ENCODE results near the gene VPS4B. TPM values are rescaled to one million over a fixed set of nuclear protein-coding genes. Genes with fewer than 3 reads are reported as not detected.

VPS4B gene
- total and polyA plus RNA-seq, 2 experiments from 2014 or later = 45.5 to 49.2 TPM

- Histone ChIP-seq H3K4me3 (peak overlapping the region; percentile 93), H3K9ac (peak overlapping the region; percentile 95), H3K36me3 (ENCODE audit: low read depth) (peaks cover 13% of the 10 kb centered on the region; the same call in 1 of the 2 replicates), H3K27me3 (replicated peaks; ENCODE audit: insufficient read depth) (no peaks in the 10 kb centered on the region), H4K20me1 (ENCODE audit: insufficient read depth) (no peaks in the 10 kb centered on the region), H3K4me1 (ENCODE audit: insufficient read depth) (peaks cover 10% of the 10 kb centered on the region), H3F3A (ENCODE audit: insufficient read depth) (no peaks in the 10 kb centered on the region), H3K27ac (peak overlapping the region; percentile 93), H3K9me3 (ENCODE audit: low read depth) (no peaks in the 10 kb centered on the region), H3K4me2 (ENCODE audit: unreplicated experiment) (peak overlapping the region; percentile 92), H3K79me2 (ENCODE audit: insufficient read depth) (peaks cover 56% of the 10 kb centered on the region), H3K9me2 (ENCODE audit: insufficient read depth) (no peaks in the 10 kb centered on the region), H2AFZ (peak overlapping the region; percentile 65)
- WGBS, 2 experiments (ENCODE audit: low coverage in 1 of 2, low lambda C conversion rate in 2 of 2, missing lambda C conversion rate in 2 of 2) = 18 to 19% methylated on average over 6 of the region's 6 CpGs
- in situ Hi-C loops (cut with MboI) = no loop called here
- no peak for TF ChIP-seq EZH2 (IDR thresholded peaks at IDR 0.05; ENCODE audit: insufficient read depth, poor library complexity, severe bottlenecking)
- no peak for TF ChIP-seq EZH2phosphoT487 (IDR thresholded peaks at IDR 0.05; ENCODE audit: insufficient read depth, low read depth)
- DNase-seq = peak; percentile 51
These were observed 762 bp downstream of the VPS4B start for GRCh38 chr18:63421514-63421913.

DNA sequence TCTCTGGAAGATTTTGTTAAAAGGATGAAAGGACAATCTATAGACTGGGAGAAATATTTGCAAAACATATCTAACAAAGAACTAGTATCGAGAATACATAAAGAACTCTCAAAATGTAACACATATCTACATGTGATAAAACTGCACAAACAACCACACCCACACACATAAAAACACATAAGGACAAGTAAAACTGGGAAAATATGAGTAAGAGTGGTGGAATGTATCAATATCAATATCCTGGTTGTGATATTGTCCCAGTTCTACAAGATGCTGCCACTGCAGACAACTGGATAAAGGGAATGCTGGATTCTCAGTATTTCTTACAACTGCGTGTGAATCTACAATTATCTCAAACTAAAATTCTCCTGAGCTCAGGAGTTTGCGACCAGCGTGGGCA, 9.3 kb downstream of the VPS4B start:
- in situ Hi-C loops (cut with MboI) = no loop called here
- Histone ChIP-seq H3K79me2 (ENCODE audit: insufficient read depth) (peaks cover 95% of the 10 kb centered on the region), H3F3A (ENCODE audit: insufficient read depth) (peaks cover 36% of the 10 kb centered on the region), H3K4me1 (ENCODE audit: insufficient read depth) (peaks cover 15% of the 10 kb centered on the region), H4K20me1 (ENCODE audit: insufficient read depth) (no peaks in the 10 kb centered on the region), H2AFZ (no peak overlapping the region), H3K4me2 (ENCODE audit: unreplicated experiment) (no peak overlapping the region), H3K27ac (no peak overlapping the region), H3K9me2 (ENCODE audit: insufficient read depth) (no peaks in the 10 kb centered on the region), H3K9me3 (ENCODE audit: low read depth) (no peaks in the 10 kb centered on the region), H3K36me3 (ENCODE audit: low read depth) (peaks cover 30% of the 10 kb centered on the region; the same call in 1 of the 2 replicates), H3K27me3 (replicated peaks; ENCODE audit: insufficient read depth) (no peaks in the 10 kb centered on the region), H3K4me3 (no peak overlapping the region), H3K9ac (no peak overlapping the region)
- WGBS, 2 experiments (ENCODE audit: low coverage in 1 of 2, low lambda C conversion rate in 2 of 2, missing lambda C conversion rate in 2 of 2) = 82 to 84% methylated on average over 4 of the region's 4 CpGs
- DNase-seq = peak; percentile 7
- no peak for TF ChIP-seq EZH2phosphoT487 (IDR thresholded peaks at IDR 0.05; ENCODE audit: insufficient read depth, low read depth)
- TF ChIP-seq EZH2 (IDR thresholded peaks at IDR 0.05; ENCODE audit: insufficient read depth, poor library complexity, severe bottlenecking) = no peak

DNA sequence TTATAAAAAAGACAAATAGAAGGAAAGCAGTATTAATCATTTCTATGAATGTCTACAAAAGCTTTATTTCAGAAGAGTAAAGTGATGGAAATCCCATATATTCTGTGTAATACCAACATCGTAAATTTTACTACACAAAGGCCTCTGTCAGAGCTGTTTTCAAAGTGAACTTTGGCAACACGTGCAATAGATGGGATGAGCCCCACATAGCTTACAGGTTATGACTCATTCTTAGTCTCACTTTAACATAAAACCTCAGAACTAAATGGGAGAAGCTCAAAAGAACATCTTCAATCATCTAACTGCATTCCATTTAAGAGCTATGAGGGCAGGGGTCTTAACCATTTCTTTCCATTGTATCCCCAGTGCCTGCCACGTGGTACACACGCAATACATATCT, 11.5 kb downstream of the VPS4B start:
- Histone ChIP-seq H3F3A (ENCODE audit: insufficient read depth) (peaks cover 36% of the 10 kb centered on the region), H3K4me3 (no peak overlapping the region), H3K9me3 (ENCODE audit: low read depth) (no peaks in the 10 kb centered on the region), H4K20me1 (ENCODE audit: insufficient read depth) (no peaks in the 10 kb centered on the region), H3K9ac (0 out of 2 replicates have a peak overlapping the region, but pooled peaks have one; percentile 4), H3K4me2 (ENCODE audit: unreplicated experiment) (peak overlapping the region; percentile 34), H3K4me1 (ENCODE audit: insufficient read depth) (peaks cover 15% of the 10 kb centered on the region), H3K79me2 (ENCODE audit: insufficient read depth) (peaks cover 95% of the 10 kb centered on the region), H3K9me2 (ENCODE audit: insufficient read depth) (no peaks in the 10 kb centered on the region), H2AFZ (no peak overlapping the region), H3K36me3 (ENCODE audit: low read depth) (peaks cover 40% of the 10 kb centered on the region), H3K27me3 (replicated peaks; ENCODE audit: insufficient read depth) (no peaks in the 10 kb centered on the region), H3K27ac (peak overlapping the region; percentile 43)
- no peak for TF ChIP-seq EZH2 (IDR thresholded peaks at IDR 0.05; ENCODE audit: insufficient read depth, poor library complexity, severe bottlenecking)
- no peak for TF ChIP-seq EZH2phosphoT487 (IDR thresholded peaks at IDR 0.05; ENCODE audit: insufficient read depth, low read depth)
- 37 to 43% methylated on average over 4 of the region's 4 CpGs for WGBS, 2 experiments (ENCODE audit: low coverage in 1 of 2, low lambda C conversion rate in 2 of 2, missing lambda C conversion rate in 2 of 2)
- DNase-seq = peak; percentile 83
- in situ Hi-C loops (cut with MboI) = no loop called here

DNA sequence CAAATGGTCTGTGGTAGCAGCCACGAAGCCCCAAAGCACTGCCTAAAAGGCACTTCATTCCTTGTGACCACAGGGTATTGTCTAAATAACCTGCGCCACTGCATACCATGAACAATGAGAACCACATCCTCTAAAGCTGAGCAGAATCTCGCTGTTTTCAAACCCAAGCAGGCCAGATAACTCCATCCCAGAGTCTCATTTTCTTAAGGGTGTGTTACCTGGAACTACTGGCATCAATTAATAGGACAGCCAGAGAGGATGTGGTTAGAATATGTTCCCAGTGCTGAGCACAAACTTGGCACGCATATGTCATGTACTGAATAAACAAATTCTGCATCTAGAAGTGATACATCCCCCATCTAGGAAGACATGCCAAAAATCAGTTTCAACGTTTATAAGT, 13.0 kb downstream of the VPS4B start:
- TF ChIP-seq EZH2phosphoT487 (IDR thresholded peaks at IDR 0.05; ENCODE audit: insufficient read depth, low read depth) = no peak
- no peak for TF ChIP-seq EZH2 (IDR thresholded peaks at IDR 0.05; ENCODE audit: insufficient read depth, poor library complexity, severe bottlenecking)
- Histone ChIP-seq H3K36me3 (ENCODE audit: low read depth) (peaks cover 52% of the 10 kb centered on the region), H3K9me2 (ENCODE audit: insufficient read depth) (no peaks in the 10 kb centered on the region), H4K20me1 (ENCODE audit: insufficient read depth) (no peaks in the 10 kb centered on the region), H3K27me3 (replicated peaks; ENCODE audit: insufficient read depth) (no peaks in the 10 kb centered on the region), H3F3A (ENCODE audit: insufficient read depth) (peaks cover 36% of the 10 kb centered on the region), H3K27ac (no peak overlapping the region), H3K4me2 (ENCODE audit: unreplicated experiment) (no peak overlapping the region), H3K4me3 (no peak overlapping the region), H2AFZ (no peak overlapping the region), H3K79me2 (ENCODE audit: insufficient read depth) (peaks cover 95% of the 10 kb centered on the region), H3K4me1 (ENCODE audit: insufficient read depth) (peaks cover 15% of the 10 kb centered on the region), H3K9me3 (ENCODE audit: low read depth) (no peaks in the 10 kb centered on the region), H3K9ac (no peak overlapping the region)
- in situ Hi-C loops (cut with MboI) = no loop called here
- DNase-seq = no peak
- WGBS, 2 experiments (ENCODE audit: low coverage in 1 of 2, low lambda C conversion rate in 2 of 2, missing lambda C conversion rate in 2 of 2) = 89% methylated on average over 5 of the region's 5 CpGs

- Histone ChIP-seq H3K79me2 (ENCODE audit: insufficient read depth) (peaks cover 83% of the 10 kb centered on the region), H3K36me3 (ENCODE audit: low read depth) (peaks cover 60% of the 10 kb centered on the region), H3K4me2 (ENCODE audit: unreplicated experiment) (no peak overlapping the region), H3K27ac (no peak overlapping the region), H2AFZ (no peak overlapping the region), H3K9me3 (ENCODE audit: low read depth) (no peaks in the 10 kb centered on the region), H3K4me3 (no peak overlapping the region), H3K9me2 (ENCODE audit: insufficient read depth) (no peaks in the 10 kb centered on the region), H3K4me1 (ENCODE audit: insufficient read depth) (peaks cover 15% of the 10 kb centered on the region), H4K20me1 (ENCODE audit: insufficient read depth) (no peaks in the 10 kb centered on the region), H3K9ac (no peak overlapping the region), H3K27me3 (replicated peaks; ENCODE audit: insufficient read depth) (no peaks in the 10 kb centered on the region), H3F3A (ENCODE audit: insufficient read depth) (peaks cover 27% of the 10 kb centered on the region)
- TF ChIP-seq EZH2phosphoT487 (IDR thresholded peaks at IDR 0.05; ENCODE audit: insufficient read depth, low read depth) (no peak), EZH2 (IDR thresholded peaks at IDR 0.05; ENCODE audit: insufficient read depth, poor library complexity, severe bottlenecking) (no peak)
- DNase-seq = no peak
- in situ Hi-C loops (cut with MboI) = no loop called here
- WGBS, 2 experiments (ENCODE audit: low coverage in 1 of 2, low lambda C conversion rate in 2 of 2, missing lambda C conversion rate in 2 of 2) = 59 to 70% methylated on average over 1 of the region's 1 CpG
These were observed 14.5 kb downstream of the VPS4B start for GRCh38 chr18:63407734-63408133.
